ENCODE measurements around the gene SORCS2. TPM values are rescaled to one million over a fixed set of nuclear protein-coding genes. Genes with fewer than 3 reads are reported as not detected.

Gene SORCS2
- total and polyA plus RNA-seq, 4 donors, result 2.2 to 7.7 (median 2.5) TPM

DNA sequence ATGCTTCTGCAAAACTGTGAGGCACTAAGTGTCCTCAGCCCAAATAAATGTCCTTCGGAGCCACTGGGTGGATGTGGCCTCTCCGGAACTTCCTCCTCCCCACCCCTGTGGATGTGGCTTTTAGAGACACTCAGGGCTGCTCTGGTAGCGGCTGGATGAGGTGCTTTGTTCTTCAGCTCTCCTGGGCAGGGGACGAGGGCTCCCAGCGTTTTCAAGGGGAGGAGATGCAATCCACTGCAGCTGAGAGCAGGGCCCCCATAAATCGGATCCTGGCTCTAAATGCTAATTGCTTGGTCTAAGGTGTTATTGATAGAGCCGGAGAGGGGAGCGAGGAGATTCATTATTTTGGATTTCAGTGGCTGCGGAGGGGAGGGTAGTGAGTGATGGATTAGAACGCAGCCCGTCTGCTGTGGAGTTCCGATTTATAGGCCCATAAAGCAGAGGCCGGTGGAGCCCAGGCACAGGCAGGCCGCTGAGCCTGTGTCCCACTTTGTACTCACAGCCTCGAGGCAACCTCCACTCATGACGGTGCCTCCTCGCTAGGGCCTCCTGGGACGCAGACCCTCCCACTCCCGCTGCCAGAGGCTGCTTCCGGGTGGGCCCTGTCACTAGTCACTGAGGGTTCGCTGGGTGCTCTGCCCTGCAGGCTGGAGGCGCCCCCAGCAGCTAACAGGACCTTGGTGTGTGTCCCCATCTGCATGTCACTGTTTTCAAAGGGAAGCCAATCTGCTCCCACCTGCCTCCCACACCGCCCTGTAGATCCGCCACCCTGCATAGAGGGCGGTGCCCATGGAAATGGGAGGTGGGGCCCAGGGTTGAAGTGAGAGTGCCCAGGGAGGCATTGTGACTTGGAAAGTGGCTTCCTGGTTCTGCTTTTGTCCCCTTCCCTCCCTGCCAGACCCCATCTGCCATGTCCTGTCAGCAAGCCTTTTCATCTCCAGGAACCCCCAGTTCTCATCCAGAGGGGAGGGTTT lies 377.8 kb downstream of the SORCS2 start:
- no peak overlapping the region for H3K27ac ChIP-seq (ENCODE audit: low read depth in 1 of 2, low read length in 1 of 2)
- H3K9me3 ChIP-seq (ENCODE audit: control insufficient read depth in 4 of 4, insufficient read depth in 3 of 4, low read length in 3 of 4), result peaks cover 0 to 40% (median under 1%) of the 10 kb centered on the region in 4 donors
- ATAC-seq (ENCODE audit: insufficient read depth, low FRiP score) (no peak), DNase-seq (no peak)
- TF ChIP-seq, protein P1, sequence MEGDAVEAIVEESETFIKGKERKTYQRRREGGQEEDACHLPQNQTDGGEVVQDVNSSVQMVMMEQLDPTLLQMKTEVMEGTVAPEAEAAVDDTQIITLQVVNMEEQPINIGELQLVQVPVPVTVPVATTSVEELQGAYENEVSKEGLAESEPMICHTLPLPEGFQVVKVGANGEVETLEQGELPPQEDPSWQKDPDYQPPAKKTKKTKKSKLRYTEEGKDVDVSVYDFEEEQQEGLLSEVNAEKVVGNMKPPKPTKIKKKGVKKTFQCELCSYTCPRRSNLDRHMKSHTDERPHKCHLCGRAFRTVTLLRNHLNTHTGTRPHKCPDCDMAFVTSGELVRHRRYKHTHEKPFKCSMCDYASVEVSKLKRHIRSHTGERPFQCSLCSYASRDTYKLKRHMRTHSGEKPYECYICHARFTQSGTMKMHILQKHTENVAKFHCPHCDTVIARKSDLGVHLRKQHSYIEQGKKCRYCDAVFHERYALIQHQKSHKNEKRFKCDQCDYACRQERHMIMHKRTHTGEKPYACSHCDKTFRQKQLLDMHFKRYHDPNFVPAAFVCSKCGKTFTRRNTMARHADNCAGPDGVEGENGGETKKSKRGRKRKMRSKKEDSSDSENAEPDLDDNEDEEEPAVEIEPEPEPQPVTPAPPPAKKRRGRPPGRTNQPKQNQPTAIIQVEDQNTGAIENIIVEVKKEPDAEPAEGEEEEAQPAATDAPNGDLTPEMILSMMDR (IDR thresholded peaks at IDR 0.05; ENCODE audit: control extremely low read depth, extremely low read depth), result no peak
- 71 to 74% methylated on average over 25 of the region's 25 CpGs for WGBS, 2 donors
- H3K27me3 ChIP-seq (ENCODE audit: control insufficient read depth in 3 of 3, insufficient read depth in 3 of 3, low read length in 2 of 3), result peaks cover 0 to 31% (median 2%) of the 10 kb centered on the region in 3 donors
- H3K36me3 ChIP-seq (ENCODE audit: control insufficient read depth in 4 of 4, insufficient read depth in 4 of 4, low read length in 4 of 4), result no peaks in the 10 kb centered on the region
- no peak overlapping the region for H3K9ac ChIP-seq (ENCODE audit: insufficient read depth in 1 of 2, low read length in 2 of 2)
- H3K4me3 ChIP-seq, result no peak overlapping the region
- no peaks in the 10 kb centered on the region for H3K4me1 ChIP-seq (ENCODE audit: control insufficient read depth in 5 of 5, insufficient read depth in 5 of 5, low read length in 5 of 5)

DNA sequence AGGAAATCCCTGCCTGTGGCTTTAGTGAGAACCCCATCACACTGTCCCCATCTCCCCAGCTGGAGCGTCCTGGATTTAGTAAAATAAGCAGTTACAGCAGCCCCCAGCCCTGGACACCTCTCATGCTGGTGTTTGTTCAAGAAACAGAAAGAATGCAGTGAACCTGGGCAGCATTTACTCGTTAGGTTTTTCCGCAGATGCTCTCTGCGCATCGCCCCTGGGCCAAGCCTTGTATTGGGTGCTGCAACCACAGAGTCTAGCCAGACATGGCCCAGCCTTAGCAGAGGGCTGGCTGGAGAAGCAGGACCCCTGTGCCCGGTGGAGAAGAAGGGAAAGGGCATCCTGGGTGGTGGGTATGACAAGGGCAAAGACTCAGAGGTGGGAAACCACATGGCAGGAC lies 378.7 kb downstream of the SORCS2 start:
- ATAC-seq (ENCODE audit: insufficient read depth, low FRiP score) (no peak), DNase-seq (no peak)
- TF ChIP-seq, protein P1 (IDR thresholded peaks at IDR 0.05; ENCODE audit: control extremely low read depth, extremely low read depth), result no peak
- no peaks in the 10 kb centered on the region for H3K4me1 ChIP-seq (ENCODE audit: control insufficient read depth in 5 of 5, insufficient read depth in 5 of 5, low read length in 5 of 5)
- peaks cover 0 to 31% (median 2%) of the 10 kb centered on the region in 3 donors for H3K27me3 ChIP-seq (ENCODE audit: control insufficient read depth in 3 of 3, insufficient read depth in 3 of 3, low read length in 2 of 3)
- no peaks in the 10 kb centered on the region for H3K36me3 ChIP-seq (ENCODE audit: control insufficient read depth in 4 of 4, insufficient read depth in 4 of 4, low read length in 4 of 4)
- H3K4me3 ChIP-seq, result no peak overlapping the region
- H3K27ac ChIP-seq (ENCODE audit: low read depth in 1 of 2, low read length in 1 of 2), result no peak overlapping the region
- H3K9ac ChIP-seq (ENCODE audit: insufficient read depth in 1 of 2, low read length in 2 of 2), result no peak overlapping the region
- 83 to 85% methylated on average over 6 of the region's 6 CpGs for WGBS, 2 donors
- H3K9me3 ChIP-seq (ENCODE audit: control insufficient read depth in 4 of 4, insufficient read depth in 3 of 4, low read length in 3 of 4), result peaks cover 0 to 41% (median 1%) of the 10 kb centered on the region in 4 donors

DNA sequence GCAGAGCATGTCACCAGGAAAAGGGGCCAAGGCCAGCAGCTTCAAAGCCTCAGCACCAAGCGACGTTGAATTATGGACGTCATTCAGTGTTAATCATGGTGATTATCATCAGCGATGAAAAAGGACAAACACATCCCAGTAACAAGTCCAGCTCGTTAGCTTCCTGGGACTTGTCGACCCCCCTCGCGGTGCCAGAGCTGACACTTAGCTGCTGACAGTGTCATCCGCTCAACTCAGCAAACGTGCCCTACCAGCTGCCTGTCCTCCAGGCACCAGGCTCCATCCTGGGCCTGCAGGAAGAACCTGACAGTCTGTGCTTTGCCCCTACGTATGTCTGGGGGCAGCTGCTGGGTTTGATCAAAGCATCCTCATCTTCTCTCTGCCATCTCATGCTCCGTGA lies 379.4 kb downstream of the SORCS2 start:
- Histone ChIP-seq H3K36me3 (ENCODE audit: control insufficient read depth in 4 of 4, insufficient read depth in 4 of 4, low read length in 4 of 4) (no peaks in the 10 kb centered on the region), H3K9ac (ENCODE audit: insufficient read depth in 1 of 2, low read length in 2 of 2) (no peak overlapping the region), H3K4me1 (ENCODE audit: control insufficient read depth in 5 of 5, insufficient read depth in 5 of 5, low read length in 5 of 5) (no peaks in the 10 kb centered on the region), H3K9me3 (ENCODE audit: control insufficient read depth in 4 of 4, insufficient read depth in 3 of 4, low read length in 3 of 4) (peaks cover 0 to 45% (median 4%) of the 10 kb centered on the region in 4 donors), H3K27ac (ENCODE audit: low read depth in 1 of 2, low read length in 1 of 2) (no peak overlapping the region), H3K4me3 (no peak overlapping the region), H3K27me3 (ENCODE audit: control insufficient read depth in 3 of 3, insufficient read depth in 3 of 3, low read length in 2 of 3) (peaks cover 0 to 31% (median 2%) of the 10 kb centered on the region in 3 donors)
- TF ChIP-seq, protein P1 (IDR thresholded peaks at IDR 0.05; ENCODE audit: control extremely low read depth, extremely low read depth), result no peak
- DNase-seq (no peak), ATAC-seq (ENCODE audit: insufficient read depth, low FRiP score) (no peak)
- whole genome bisulfite sequencing, 2 donors, result 52 to 59% methylated on average over 12 of the region's 12 CpGs
